ENCODE results near the gene NEB. TPM values are rescaled to one million over a fixed set of nuclear protein-coding genes. Genes with fewer than 3 reads are reported as not detected.
"Not testable (repeated sequence)": the region's sequence is repeated elsewhere in the genome, so short reads cannot be mapped to it uniquely, and the experiment has no call there.

Gene NEB
- total RNA-seq, 2 experiments from 2014 or later = 0.05 to 0.14 TPM

DNA sequence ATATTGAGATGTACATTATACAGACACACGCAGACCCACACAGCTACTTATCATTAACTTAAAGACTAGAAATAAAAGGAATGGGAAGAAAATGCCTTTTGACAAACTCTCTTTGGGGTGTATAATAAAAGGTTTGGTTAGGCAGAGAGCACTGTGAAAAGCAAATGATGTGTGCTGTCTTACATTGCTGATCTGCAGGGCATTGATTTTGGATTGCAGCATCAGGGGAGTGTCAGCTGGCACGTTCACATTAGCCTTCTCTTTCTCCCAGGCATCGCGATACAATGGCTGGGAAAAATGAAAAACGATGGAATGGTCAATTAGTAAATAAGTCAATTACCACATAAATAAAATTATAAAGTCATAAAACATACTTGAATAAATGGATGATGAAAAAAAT, 153.0 kb downstream of the NEB start:
- intact Hi-C loops (cut with micrococcal nuclease); H3K9me3 Mint-ChIP-seq; H3K36me3 Mint-ChIP-seq; H3K4me3 Mint-ChIP-seq; H3K4me1 Mint-ChIP-seq (ENCODE audit: low read depth); H3K27me3 Mint-ChIP-seq; DNase-seq; CTCF ChIA-PET; H3K27ac Mint-ChIP-seq; POLR2A ChIA-PET: not testable (repeated sequence)

- POLR2A ChIA-PET; CTCF ChIA-PET; DNase-seq; H3K27ac Mint-ChIP-seq; H3K9me3 Mint-ChIP-seq; H3K27me3 Mint-ChIP-seq; H3K4me1 Mint-ChIP-seq (ENCODE audit: low read depth); H3K4me3 Mint-ChIP-seq; H3K36me3 Mint-ChIP-seq; intact Hi-C loops (cut with micrococcal nuclease): not testable (repeated sequence)
These were observed 153.6 kb downstream of the NEB start for GRCh38 chr2:151580697-151581096.

GRCh38 chr2:151577116-151577515, 157.2 kb downstream of the NEB start:
- Mint-ChIP-seq H3K27ac (no peak overlapping the region), H3K4me1 (ENCODE audit: low read depth) (no peaks in the 10 kb centered on the region), H3K4me3 (no peak overlapping the region), H3K9me3 (no peaks in the 10 kb centered on the region), H3K27me3 (no peaks in the 10 kb centered on the region), H3K36me3 (no peaks in the 10 kb centered on the region)
- intact Hi-C loops (cut with micrococcal nuclease) = no loop called here
- CTCF ChIA-PET = no interaction called here
- DNase-seq = no peak
- POLR2A ChIA-PET = no interaction called here

DNA sequence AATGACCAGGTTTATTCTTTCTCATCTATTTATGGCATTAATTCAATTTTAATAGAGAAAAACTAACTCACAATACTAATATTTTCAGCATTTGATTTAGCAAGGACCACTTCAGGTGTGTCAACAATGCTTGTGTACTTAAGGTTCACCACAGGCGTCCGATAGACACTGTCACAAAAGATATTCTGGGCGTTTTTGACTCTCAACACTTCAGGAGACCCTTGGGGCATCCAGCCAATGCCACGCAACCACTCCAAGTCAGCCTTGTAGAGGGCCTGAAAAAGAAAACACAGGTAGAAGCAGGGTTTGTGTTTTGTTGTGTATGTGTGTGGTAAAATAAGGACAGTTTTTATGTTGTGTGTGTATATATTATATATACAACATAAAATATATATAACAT, 158.2 kb downstream of the NEB start:
- Mint-ChIP-seq H3K27ac (no peak overlapping the region), H3K27me3 (no peaks in the 10 kb centered on the region), H3K4me3 (no peak overlapping the region), H3K9me3 (no peaks in the 10 kb centered on the region), H3K36me3 (no peaks in the 10 kb centered on the region), H3K4me1 (ENCODE audit: low read depth) (no peaks in the 10 kb centered on the region)
- ChIA-PET CTCF (no interaction called here), POLR2A (no interaction called here)
- intact Hi-C loops (cut with micrococcal nuclease) = no loop called here
- no peak for DNase-seq

- Mint-ChIP-seq H3K9me3 (no peaks in the 10 kb centered on the region), H3K27ac (no peak overlapping the region), H3K27me3 (no peaks in the 10 kb centered on the region), H3K4me1 (ENCODE audit: low read depth) (no peaks in the 10 kb centered on the region), H3K36me3 (no peaks in the 10 kb centered on the region), H3K4me3 (no peak overlapping the region)
- CTCF ChIA-PET = no interaction called here
- no peak for DNase-seq
- intact Hi-C loops (cut with micrococcal nuclease) = no loop called here
- POLR2A ChIA-PET = no interaction called here
These were observed 158.9 kb downstream of the NEB start for GRCh38 chr2:151575338-151575737.

DNA sequence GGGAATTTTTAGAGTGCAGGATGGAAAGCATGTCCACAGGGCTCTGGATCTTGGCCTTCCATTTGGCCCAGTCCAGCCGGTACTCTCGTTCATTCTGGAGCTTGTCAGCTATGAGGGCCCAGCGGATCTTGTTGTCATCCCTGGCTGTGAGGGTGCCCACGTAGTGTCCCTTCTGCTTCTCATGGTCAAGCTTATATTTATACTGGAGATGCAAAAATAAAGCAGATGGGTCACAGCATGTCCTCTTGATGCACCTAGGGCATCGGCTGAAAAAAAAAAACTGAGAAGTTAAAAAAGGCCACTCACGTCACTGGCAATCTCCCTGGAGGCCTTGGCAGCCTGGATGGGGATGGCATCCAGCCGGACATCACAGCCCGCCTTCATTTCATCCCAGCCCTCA, 164.1 kb downstream of the NEB start:
- CTCF ChIA-PET = no interaction called here
- Mint-ChIP-seq H3K4me3 (no peak overlapping the region), H3K27me3 (no peaks in the 10 kb centered on the region), H3K4me1 (ENCODE audit: low read depth) (no peaks in the 10 kb centered on the region), H3K27ac (no peak overlapping the region), H3K9me3 (no peaks in the 10 kb centered on the region), H3K36me3 (no peaks in the 10 kb centered on the region)
- intact Hi-C loops (cut with micrococcal nuclease) = no loop called here
- DNase-seq = no peak
- POLR2A ChIA-PET = no interaction called here

- no peak overlapping the region for H3K27ac Mint-ChIP-seq
- no peaks in the 10 kb centered on the region for H3K27me3 Mint-ChIP-seq
- POLR2A ChIA-PET = no interaction called here
- H3K36me3 Mint-ChIP-seq = no peaks in the 10 kb centered on the region
- H3K9me3 Mint-ChIP-seq = no peaks in the 10 kb centered on the region
- DNase-seq = no peak
- intact Hi-C loops (cut with micrococcal nuclease) = no loop called here
- H3K4me3 Mint-ChIP-seq = no peak overlapping the region
- H3K4me1 Mint-ChIP-seq (ENCODE audit: low read depth) = no peaks in the 10 kb centered on the region
- CTCF ChIA-PET = no interaction called here
These were observed 165.1 kb downstream of the NEB start for GRCh38 chr2:151569167-151569566.

DNA sequence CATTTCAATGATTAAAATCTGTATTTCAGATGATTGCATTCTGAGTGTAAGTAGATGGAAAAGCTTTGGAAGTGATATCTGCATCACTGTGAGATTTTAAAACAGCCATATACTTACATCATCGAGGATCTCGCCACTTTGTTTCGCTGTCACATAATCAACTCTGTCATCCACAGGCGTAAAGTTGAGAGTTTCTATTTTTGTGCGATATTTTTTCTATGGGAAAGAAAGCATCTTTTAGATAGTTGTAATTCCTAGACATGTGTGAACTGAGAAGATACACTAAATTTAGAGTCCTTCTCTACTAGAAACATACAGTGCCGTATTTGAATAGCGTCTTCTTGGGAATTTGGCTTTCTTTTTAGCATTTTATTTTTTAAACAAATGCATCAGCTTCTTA, 165.8 kb downstream of the NEB start:
- intact Hi-C loops (cut with micrococcal nuclease) = no loop called here
- ChIA-PET POLR2A (no interaction called here), CTCF (no interaction called here)
- Mint-ChIP-seq H3K36me3 (no peaks in the 10 kb centered on the region), H3K27me3 (no peaks in the 10 kb centered on the region), H3K4me1 (ENCODE audit: low read depth) (no peaks in the 10 kb centered on the region), H3K27ac (no peak overlapping the region), H3K4me3 (no peak overlapping the region), H3K9me3 (no peaks in the 10 kb centered on the region)
- DNase-seq = no peak

GRCh38 chr2:151567006-151567405, 167.3 kb downstream of the NEB start:
- ChIA-PET POLR2A (no interaction called here), CTCF (no interaction called here)
- Mint-ChIP-seq H3K4me3 (no peak overlapping the region), H3K27ac (no peak overlapping the region), H3K36me3 (no peaks in the 10 kb centered on the region), H3K4me1 (ENCODE audit: low read depth) (no peaks in the 10 kb centered on the region), H3K9me3 (no peaks in the 10 kb centered on the region), H3K27me3 (no peaks in the 10 kb centered on the region)
- intact Hi-C loops (cut with micrococcal nuclease) = no loop called here
- DNase-seq = no peak

- H3K27me3 Mint-ChIP-seq = no peaks in the 10 kb centered on the region
- no peak for DNase-seq
- no peaks in the 10 kb centered on the region for H3K36me3 Mint-ChIP-seq
- ChIA-PET POLR2A (no interaction called here), CTCF (no interaction called here)
- H3K27ac Mint-ChIP-seq = no peak overlapping the region
- no peaks in the 10 kb centered on the region for H3K4me1 Mint-ChIP-seq (ENCODE audit: low read depth)
- no peak overlapping the region for H3K4me3 Mint-ChIP-seq
- H3K9me3 Mint-ChIP-seq = peaks cover 13% of the 10 kb centered on the region
- intact Hi-C loops (cut with micrococcal nuclease) = no loop called here
These were observed 171.9 kb downstream of the NEB start for GRCh38 chr2:151562398-151562797.

GRCh38 chr2:151560289-151560688, 174.0 kb downstream of the NEB start:
- no peak overlapping the region for H3K27ac Mint-ChIP-seq
- no peak for DNase-seq
- no peaks in the 10 kb centered on the region for H3K4me1 Mint-ChIP-seq (ENCODE audit: low read depth)
- no peaks in the 10 kb centered on the region for H3K36me3 Mint-ChIP-seq
- intact Hi-C loops (cut with micrococcal nuclease) = no loop called here
- ChIA-PET CTCF (no interaction called here), POLR2A (no interaction called here)
- H3K4me3 Mint-ChIP-seq = no peak overlapping the region
- no peaks in the 10 kb centered on the region for H3K27me3 Mint-ChIP-seq
- H3K9me3 Mint-ChIP-seq = peaks cover 13% of the 10 kb centered on the region

GRCh38 chr2:151559431-151559830, 174.8 kb downstream of the NEB start:
- H3K36me3 Mint-ChIP-seq; H3K27me3 Mint-ChIP-seq; POLR2A ChIA-PET; H3K4me1 Mint-ChIP-seq (ENCODE audit: low read depth); H3K27ac Mint-ChIP-seq; CTCF ChIA-PET; intact Hi-C loops (cut with micrococcal nuclease); DNase-seq; H3K4me3 Mint-ChIP-seq: not testable (repeated sequence)
- peaks cover 13% of the 10 kb centered on the region for H3K9me3 Mint-ChIP-seq

GRCh38 chr2:151557883-151558282, 176.4 kb downstream of the NEB start:
- POLR2A ChIA-PET; CTCF ChIA-PET; H3K4me1 Mint-ChIP-seq (ENCODE audit: low read depth); DNase-seq; H3K27me3 Mint-ChIP-seq; H3K27ac Mint-ChIP-seq; intact Hi-C loops (cut with micrococcal nuclease); H3K36me3 Mint-ChIP-seq; H3K4me3 Mint-ChIP-seq: not testable (repeated sequence)
- peaks cover 13% of the 10 kb centered on the region for H3K9me3 Mint-ChIP-seq

- Mint-ChIP-seq H3K27me3 (no peaks in the 10 kb centered on the region), H3K4me1 (ENCODE audit: low read depth) (no peaks in the 10 kb centered on the region), H3K36me3 (peaks cover 8% of the 10 kb centered on the region), H3K4me3 (no peak overlapping the region), H3K27ac (no peak overlapping the region), H3K9me3 (peaks cover 13% of the 10 kb centered on the region)
- ChIA-PET CTCF (no interaction called here), POLR2A (no interaction called here)
- no peak for DNase-seq
- intact Hi-C loops (cut with micrococcal nuclease) = no loop called here
These were observed 178.2 kb downstream of the NEB start for GRCh38 chr2:151556121-151556520.

All from activated CD4-positive, alpha-beta memory T cell treated with anti-CD3 and anti-CD28 coated beads for 36 hours (primary cell).